SK-N-SH (cell line): ENCODE measurements around the gene EEF1G. TPM values are rescaled to one million over a fixed set of nuclear protein-coding genes. Genes with fewer than 3 reads are reported as not detected.

Experiments used
- CTCF ChIA-PET: fragments of 300-600, 350-600 bp; formaldehyde crosslinking; extraction: SDS; loops from one replicate; lab custom pipeline; 2021; lab: Yijun Ruan, JAX
- POLR2A ChIA-PET: fragments of 350-600 bp; sonication (Branson Sonifier 250); formaldehyde crosslinking; extraction: SDS; loops from one replicate; lab custom pipeline; 2020; ENCODE audit warnings: antibody characterized with exemption, inconsistent platforms; lab: Yijun Ruan, JAX
- DNase-seq: peaks from one replicate; pipeline ENCODE4 v3.0.0; 2012
- H2AFZ ChIP-seq: fragments of 200-600 bp; sonication (generic); 2 replicates; pipeline ENCODE4 v1.8.1; 2016; ENCODE audit warnings: antibody characterized with exemption, mild to moderate bottlenecking, low read depth
- H3F3A ChIP-seq: fragments of 200-600 bp; sonication (generic); replicated peaks from 2 replicates; pipeline ENCODE3; 2016; ENCODE audit warnings: antibody characterized with exemption, mild to moderate bottlenecking; ENCODE audit not compliant: insufficient read depth
- H3K27ac ChIP-seq, 2 experiments: fragments of 200-500 bp in 1 of 2; fragments of 200-600 bp in 1 of 2; sonication (Bioruptor generic) in 1 of 2; sonication (generic), shearing (Covaris generic) in 1 of 2; 2 replicates each; pipeline versions ENCODE4 v1.5.1 to v1.6.1; 2014 to 2016; ENCODE audit warnings: low read depth in 2 of 2, inconsistent platforms in 1 of 2, low read length in 1 of 2, mild to moderate bottlenecking in 1 of 2, mixed read lengths in 1 of 2
- H3K27me3 ChIP-seq: fragments of 200-600 bp; sonication (generic), shearing (Covaris generic); 2 replicates; pipeline ENCODE4 v1.6.1; 2016; ENCODE audit warnings: mixed run types; ENCODE audit not compliant: insufficient read depth
- H3K36me3 ChIP-seq, 2 experiments: fragments of 200-500 bp in 1 of 2; fragments of 200-600 bp in 1 of 2; sonication (Bioruptor generic) in 1 of 2; sonication (generic) in 1 of 2; replicated peaks in 1 of 2; 2 replicates each; pipeline versions ENCODE3 to v1.5.1; 2014 to 2016; ENCODE audit warnings: low read length in 1 of 2, mild to moderate bottlenecking in 1 of 2; ENCODE audit not compliant: insufficient read depth in 2 of 2, control insufficient read depth in 1 of 2
- H3K4me1 ChIP-seq, 2 experiments: fragments of 200-500 bp in 1 of 2; fragments of 200-600 bp in 1 of 2; sonication (Bioruptor generic) in 1 of 2; sonication (generic), shearing (Covaris generic) in 1 of 2; 2 replicates each; pipeline versions ENCODE4 v1.5.1 to v1.6.1; 2014 to 2016; ENCODE audit warnings: low read depth in 1 of 2, low read length in 1 of 2, mixed run types in 1 of 2; ENCODE audit not compliant: insufficient read depth in 2 of 2, control insufficient read depth in 1 of 2
- H3K4me2 ChIP-seq: fragments of 200-600 bp; sonication (generic), shearing (Covaris generic); 2 replicates; pipeline ENCODE4 v1.6.1; 2017; ENCODE audit warnings: mixed run types
- H3K4me3 ChIP-seq, 2 experiments: fragments of 200-500 bp in 1 of 2; fragments of 200-600 bp in 1 of 2; sonication (Bioruptor generic) in 1 of 2; sonication (generic), shearing (Covaris generic) in 1 of 2; 2 replicates each; pipeline versions ENCODE4 v1.5.1 to v1.8.1; 2014 to 2016; ENCODE audit warnings: low read depth in 2 of 2, inconsistent platforms in 1 of 2, low read length in 1 of 2, mild to moderate bottlenecking in 1 of 2, mixed read lengths in 1 of 2, moderate library complexity in 1 of 2
- H3K79me2 ChIP-seq: fragments of 200-600 bp; sonication (generic); 2 replicates; pipeline ENCODE4 v1.8.1; 2017; ENCODE audit warnings: mild to moderate bottlenecking; ENCODE audit not compliant: insufficient read depth
- H3K9ac ChIP-seq: fragments of 200-600 bp; sonication (generic); 2 replicates; pipeline ENCODE4 v1.6.1; 2017; ENCODE audit warnings: mixed run types
- H3K9me2 ChIP-seq: fragments of 200-600 bp; sonication (generic); 2 replicates; pipeline ENCODE4 v1.6.1; 2017; ENCODE audit warnings: mixed run types
- H3K9me3 ChIP-seq: fragments of 200-600 bp; sonication (generic); 2 replicates; pipeline ENCODE4 v1.6.1; 2017; ENCODE audit warnings: mixed run types, mild to moderate bottlenecking, moderate library complexity
- H4K20me1 ChIP-seq: fragments of 200-600 bp; sonication (generic); 2 replicates; pipeline ENCODE4 v1.6.1; 2017; ENCODE audit warnings: mild to moderate bottlenecking, mixed run types; ENCODE audit not compliant: insufficient read depth
- CHD2 ChIP-seq: fragments of 150-350 bp; IDR thresholded peaks from 2 replicates; pipeline ENCODE4 v1.6.1; 2018; ENCODE audit warnings: low read length; ENCODE audit not compliant: partially characterized antibody
- ELF1 ChIP-seq: IDR thresholded peaks from 2 replicates; pipeline ENCODE4 v1.4.0; 2012
- EP300 ChIP-seq, 2 experiments: IDR thresholded peaks; 2 replicates each; pipeline versions ENCODE4 v1.4.0 to v1.6.1; 2012; ENCODE audit warnings: borderline replicate concordance in 1 of 2, low read depth in 1 of 2, low read length in 1 of 2
- FOXM1 ChIP-seq: IDR thresholded peaks from 2 replicates; pipeline ENCODE4 v1.4.0; 2012; ENCODE audit warnings: low read depth, mild to moderate bottlenecking
- GABPA ChIP-seq: IDR thresholded peaks from 2 replicates; pipeline ENCODE4 v1.4.0; 2012; ENCODE audit warnings: low read depth, mild to moderate bottlenecking
- JUND ChIP-seq: IDR thresholded peaks from 2 replicates; pipeline ENCODE4 v1.4.0; 2012
- NFIC ChIP-seq: IDR thresholded peaks from 2 replicates; pipeline ENCODE4 v1.4.0; 2012; ENCODE audit warnings: borderline replicate concordance
- NRF1 ChIP-seq: IDR thresholded peaks from 2 replicates; pipeline ENCODE4 v1.6.1; 2012; ENCODE audit warnings: low read depth, mild to moderate bottlenecking, low read length
- PBX3 ChIP-seq: IDR thresholded peaks from 2 replicates; pipeline ENCODE4; 2012
- POLR2AphosphoS5 ChIP-seq: IDR thresholded peaks from 2 replicates; pipeline ENCODE4 v1.6.1; 2012; ENCODE audit warnings: low read depth, low read length
- RAD21 ChIP-seq: IDR thresholded peaks from 2 replicates; pipeline ENCODE4 v1.6.1; 2012; ENCODE audit warnings: mild to moderate bottlenecking, low read length
- RCOR1 ChIP-seq: fragments of 150-350 bp; IDR thresholded peaks from 2 replicates; pipeline ENCODE4 v1.6.1; 2017; ENCODE audit warnings: antibody characterized with exemption, low read length
- SIN3A ChIP-seq: IDR thresholded peaks from 2 replicates; pipeline ENCODE4 v1.6.1; 2012; ENCODE audit warnings: low read depth, mild to moderate bottlenecking, low read length, moderate library complexity, borderline replicate concordance
- SMC3 ChIP-seq: IDR thresholded peaks from 2 replicates; pipeline ENCODE4 v1.6.1; 2012; ENCODE audit warnings: low read depth, low read length, improper control_type of control experiment
- TCF12 ChIP-seq: IDR thresholded peaks from 2 replicates; pipeline ENCODE4 v1.4.0; 2012
- USF2 ChIP-seq: fragments of 150-350 bp; IDR thresholded peaks from 2 replicates; pipeline ENCODE4 v1.6.1; 2017; ENCODE audit warnings: antibody characterized with exemption, low read length, low read depth, borderline replicate concordance
- YY1 ChIP-seq: IDR thresholded peaks from 2 replicates; pipeline ENCODE4 v1.4.0; 2012; ENCODE audit warnings: low read depth, mild to moderate bottlenecking
- ZBTB33 ChIP-seq: IDR thresholded peaks from 2 replicates; pipeline ENCODE4 v1.4.0; 2012; ENCODE audit warnings: low read depth, borderline replicate concordance
- WGBS: methylation state at CpG from one replicate; pipeline ENCODE4 v1.1.6; 2017; ENCODE audit warnings: low lambda C conversion rate; 5-methylcytosine and 5-hydroxymethylcytosine counted together
- polyA plus RNA-seq, 3 experiments: library from polyadenylated mRNA; depleted of rRNA; stranded (reverse); fragments of >200 nt; gene quantifications; 2 replicates each; pipeline ENCODE4 v1.2.3, GENCODE V29; 2012

Gene EEF1G
- polyA plus RNA-seq, 1 of the 3 experiments (the other 2 are of a cell fraction), result 1,853 TPM

GRCh38 chr11:62579252-62579651 lies 5.6 kb upstream of the EEF1G start:
- ChIA-PET POLR2A (no interaction called here), CTCF (interaction anchor here (0.6 to 1.6 kb wide), 2 partner anchors 14 to 96 kb away, joined by 3 to 6 read pairs; no protein-coding TSS in a partner anchor)
- TF ChIP-seq FOXM1 (no peak), NFIC (no peak), SIN3A (no peak), USF2 (no peak), PBX3 (no peak), EP300 (IDR thresholded peaks at IDR 0.05; ENCODE audit: borderline replicate concordance in 1 of 2, low read depth in 1 of 2, low read length in 1 of 2) (no peak), RAD21 (no peak), NRF1 (no peak), TCF12 (no peak), GABPA (no peak), YY1 (no peak), POLR2AphosphoS5 (no peak), ZBTB33 (no peak), SMC3 (no peak), ELF1 (no peak), CHD2 (no peak), RCOR1 (no peak), JUND (no peak)
- Histone ChIP-seq H3K9ac (no peak overlapping the region), H3K79me2 (peaks cover 33% of the 10 kb centered on the region), H3F3A (no peaks in the 10 kb centered on the region), H3K27me3 (no peaks in the 10 kb centered on the region), H3K27ac (no peak overlapping the region), H4K20me1 (no peaks in the 10 kb centered on the region), H3K4me1 (peaks cover 8% of the 10 kb centered on the region in 2 experiments; a peak in 1 of 4 replicates), H2AFZ (no peak overlapping the region), H3K9me3 (no peaks in the 10 kb centered on the region), H3K4me2 (no peak overlapping the region), H3K36me3 (peaks cover 32 to 46% of the 10 kb centered on the region in 2 experiments), H3K9me2 (no peaks in the 10 kb centered on the region), H3K4me3 (no peak overlapping the region)
- no peak for DNase-seq
- WGBS, result 94% methylated on average over 2 of the region's 2 CpGs
